NK-92 (cell line): ENCODE measurements around the gene CETN2.
A peak's percentile ranks its signal among the peaks of the same experiment; 100 is the strongest.
"Not testable (repeated sequence)": the region's sequence is repeated elsewhere in the genome, so short reads cannot be mapped to it uniquely, and the experiment has no call there.

Experiments used
- DNase-seq: peaks from one replicate; lab custom pipeline; 2025; ENCODE audit not compliant: unreplicated experiment; lab: John Stamatoyannopoulos, UW

The CETN2 gene

DNA sequence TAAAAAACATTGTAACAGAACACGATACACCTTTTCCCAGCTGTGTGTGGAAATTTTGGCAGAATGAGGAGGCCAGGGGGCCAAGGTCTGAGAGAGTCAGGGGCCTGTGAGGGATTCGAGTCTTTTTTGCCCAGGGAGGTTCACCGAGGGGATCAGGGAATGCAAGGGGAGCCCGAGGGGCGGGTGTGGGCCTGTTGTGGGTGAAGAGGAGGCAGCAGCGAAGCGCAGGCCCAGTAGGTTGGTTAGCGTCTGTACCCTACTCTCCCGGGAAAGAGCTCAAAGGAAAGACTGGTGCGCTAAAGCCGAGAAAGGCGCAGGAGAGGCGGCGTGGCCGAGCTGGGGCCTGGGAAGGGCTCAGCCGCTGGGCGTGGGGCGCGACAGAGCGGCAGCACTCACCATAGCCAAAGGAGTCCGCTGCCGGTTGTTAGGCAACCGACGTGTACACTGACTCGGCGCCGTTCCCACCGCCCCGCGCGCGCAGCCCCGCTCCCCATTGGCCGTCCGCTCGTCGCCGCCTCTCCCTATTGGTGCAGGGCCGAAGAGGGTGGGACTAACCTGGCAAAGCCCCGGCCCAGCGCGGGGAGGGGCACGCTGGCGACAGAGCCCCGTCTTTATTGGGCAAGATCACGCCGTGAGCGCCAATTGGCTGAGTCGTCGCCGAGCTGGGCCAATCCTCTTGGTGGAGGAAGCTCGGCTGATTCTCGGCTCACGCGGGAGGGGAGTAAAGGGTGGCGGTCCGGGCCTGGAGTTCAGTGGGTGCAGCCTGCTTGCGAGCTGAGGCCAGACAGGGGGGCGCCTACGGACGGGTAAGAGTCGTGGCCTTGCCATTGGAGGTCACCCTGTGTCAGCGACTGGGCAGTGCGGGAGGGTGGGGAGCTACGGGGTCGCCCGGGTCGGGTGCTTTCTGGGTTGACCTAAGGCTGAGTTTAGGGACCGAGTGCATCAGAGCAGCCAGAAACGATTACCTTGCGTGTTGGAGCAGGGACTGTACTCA, at the start of gene CETN2, which contains the start of gene NSDHL:
Gene CETN2, minus strand, starts transcription at position 446 of the 994 bp plus-strand sequence. Its CDS starts 47 bp downstream, at position 399.
Gene NSDHL, plus strand, starts transcription at position 752 of the 994 bp plus-strand sequence. CDS start 15,262 bp downstream, outside the sequence.
- DNase-seq, result peak; percentile 76

DNA sequence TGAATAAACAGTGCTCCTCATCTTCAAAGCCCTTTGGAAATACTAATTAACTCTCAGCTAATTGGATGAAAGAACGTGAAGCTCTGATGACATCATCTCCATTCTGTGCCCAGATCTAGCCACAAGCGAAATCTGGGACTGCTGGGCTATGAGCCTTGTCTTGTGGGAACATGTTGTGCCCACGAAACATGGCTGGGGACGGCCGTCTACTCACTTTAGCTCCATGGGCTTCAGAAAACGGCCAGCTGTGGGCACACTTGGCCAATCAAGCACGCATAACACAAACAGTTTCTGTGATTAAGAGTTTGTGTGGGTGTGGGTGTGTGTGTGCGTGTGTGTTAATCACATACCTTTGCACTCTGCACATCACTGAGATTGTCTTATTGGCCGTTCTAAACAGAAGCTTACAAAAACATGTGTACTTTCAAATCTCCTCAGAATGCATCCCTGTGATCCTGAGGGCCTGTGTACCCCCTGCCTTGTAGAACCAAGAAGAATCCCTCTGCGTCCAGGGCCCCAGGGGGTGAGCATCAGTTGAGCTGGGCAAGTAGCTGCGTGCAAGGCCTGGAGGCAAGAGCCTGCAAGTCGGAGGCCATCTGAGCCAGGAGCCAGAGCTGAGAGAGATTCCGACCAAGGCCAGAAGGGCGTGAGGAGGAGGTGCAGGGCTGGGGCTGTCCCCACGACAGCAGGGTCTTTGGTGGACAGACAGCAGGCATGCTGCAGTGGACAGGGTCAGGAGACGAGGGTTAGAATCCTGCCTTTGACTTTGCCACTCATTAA, 48.6 kb upstream of the CETN2 start:
- no peak for DNase-seq

GRCh38 chrX:152876931-152877840, 46.6 kb upstream of the CETN2 start:
- no peak for DNase-seq

GRCh38 chrX:152873361-152873760, 42.8 kb upstream of the CETN2 start:
- no peak for DNase-seq

DNA sequence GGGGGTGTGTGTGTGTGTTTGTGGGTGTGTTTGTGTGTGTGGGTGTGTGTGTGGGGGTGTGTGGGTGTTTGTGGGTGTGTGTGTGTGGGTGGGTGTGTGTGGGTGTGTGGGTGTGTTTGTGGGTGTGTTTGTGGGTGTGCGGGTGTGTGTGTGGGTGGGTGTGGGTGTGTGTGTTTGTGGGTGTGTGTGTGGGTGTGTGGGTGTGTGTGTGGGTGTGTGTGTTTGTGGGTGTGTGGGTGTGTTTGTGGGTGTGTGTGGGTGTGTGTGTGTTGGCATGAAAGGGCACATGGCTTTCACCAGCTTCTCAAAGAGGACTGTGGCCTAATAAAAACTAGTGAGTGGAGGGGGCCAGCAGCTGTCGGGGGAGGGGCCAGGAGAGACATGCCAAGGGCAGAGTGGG, 42.0 kb upstream of the CETN2 start:
- no peak for DNase-seq

- no peak for DNase-seq
Observed at GRCh38 chrX:152871260-152871659, 40.7 kb upstream of the CETN2 start.

DNA sequence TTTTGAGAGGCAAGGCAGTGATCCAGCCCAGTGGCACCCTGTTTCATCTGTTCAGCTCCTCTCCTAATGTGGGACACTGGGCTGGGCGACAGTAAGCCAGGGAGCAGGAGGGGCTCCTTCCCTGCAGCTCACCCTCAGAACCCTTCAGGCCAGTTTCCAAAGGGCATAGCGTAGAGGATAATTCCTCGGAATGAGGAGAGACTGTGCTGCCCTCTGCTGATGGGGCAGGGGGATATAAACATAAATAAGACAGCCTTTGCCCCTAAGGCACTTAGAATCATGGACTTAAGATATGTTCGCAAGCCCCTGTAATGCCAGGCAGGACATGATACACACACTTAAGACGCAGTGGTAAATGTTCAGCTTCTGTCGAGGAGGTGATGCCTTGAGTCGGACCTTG, 39.4 kb upstream of the CETN2 start:
- DNase-seq, result no peak

GRCh38 chrX:152866386-152866785, 35.8 kb upstream of the CETN2 start:
- no peak for DNase-seq

- DNase-seq, result no peak
Observed at GRCh38 chrX:152865232-152865920, 34.8 kb upstream of the CETN2 start.

- DNase-seq, result no peak
Observed at GRCh38 chrX:152861826-152862225, 31.3 kb upstream of the CETN2 start.

- no peak for DNase-seq
Observed at GRCh38 chrX:152861116-152861515, 30.6 kb upstream of the CETN2 start.

GRCh38 chrX:152853986-152854385, 23.4 kb upstream of the CETN2 start:
- no peak for DNase-seq

DNA sequence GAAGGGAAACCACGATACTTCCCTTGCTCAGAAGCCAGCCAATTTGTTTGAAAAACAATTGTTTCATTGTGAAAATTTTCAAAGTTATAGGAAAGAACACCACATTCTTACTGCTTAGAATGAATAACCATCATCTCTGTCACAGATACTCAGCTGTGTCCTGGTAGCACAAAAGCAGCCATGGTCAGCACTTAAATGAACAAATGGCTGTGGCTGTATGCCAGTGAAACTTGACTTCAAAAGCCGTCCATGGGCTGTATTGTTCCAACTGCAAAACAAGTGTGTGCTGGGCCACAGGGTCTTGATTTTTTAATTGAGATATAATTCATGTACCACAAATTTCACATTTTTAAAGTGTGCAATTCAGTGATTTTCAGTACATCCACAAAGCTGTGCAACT, 19.9 kb upstream of the CETN2 start:
- DNase-seq, result no peak

- no peak for DNase-seq
Observed at GRCh38 chrX:152847281-152847680, 16.7 kb upstream of the CETN2 start.

DNA sequence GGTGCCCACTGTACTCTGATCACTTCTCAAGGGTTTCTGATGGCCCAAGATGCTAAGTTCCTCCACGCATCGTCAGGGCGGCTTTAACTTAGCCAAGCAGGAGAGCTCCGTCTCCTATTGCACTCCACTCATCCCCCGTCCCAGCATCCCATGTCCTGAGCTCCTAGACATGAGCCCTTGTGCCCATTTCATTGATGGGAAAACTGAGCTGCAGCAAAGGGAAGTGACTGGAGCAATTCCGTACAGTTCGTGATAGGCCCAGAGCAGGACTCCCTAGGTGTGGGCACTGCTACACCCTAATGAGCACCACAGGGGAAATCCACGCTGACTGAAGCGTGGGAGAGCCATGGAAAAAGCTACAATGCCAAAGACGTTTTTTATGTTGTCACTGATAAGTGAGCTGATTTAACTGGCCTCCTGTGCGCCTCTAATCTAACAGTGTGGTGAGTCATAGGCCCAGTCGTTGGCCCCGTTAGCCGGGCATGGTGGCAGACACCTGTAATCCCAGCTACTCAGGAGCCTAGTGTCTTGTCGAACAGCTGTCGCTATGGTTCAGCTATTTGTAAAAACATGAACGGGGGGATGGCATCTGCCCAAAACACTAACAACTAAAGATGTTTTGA, 15.2 kb upstream of the CETN2 start:
- DNase-seq, result no peak

GRCh38 chrX:152844256-152844655, 13.7 kb upstream of the CETN2 start:
- no peak for DNase-seq

GRCh38 chrX:152843852-152844251, 13.3 kb upstream of the CETN2 start:
- DNase-seq, result no peak

DNA sequence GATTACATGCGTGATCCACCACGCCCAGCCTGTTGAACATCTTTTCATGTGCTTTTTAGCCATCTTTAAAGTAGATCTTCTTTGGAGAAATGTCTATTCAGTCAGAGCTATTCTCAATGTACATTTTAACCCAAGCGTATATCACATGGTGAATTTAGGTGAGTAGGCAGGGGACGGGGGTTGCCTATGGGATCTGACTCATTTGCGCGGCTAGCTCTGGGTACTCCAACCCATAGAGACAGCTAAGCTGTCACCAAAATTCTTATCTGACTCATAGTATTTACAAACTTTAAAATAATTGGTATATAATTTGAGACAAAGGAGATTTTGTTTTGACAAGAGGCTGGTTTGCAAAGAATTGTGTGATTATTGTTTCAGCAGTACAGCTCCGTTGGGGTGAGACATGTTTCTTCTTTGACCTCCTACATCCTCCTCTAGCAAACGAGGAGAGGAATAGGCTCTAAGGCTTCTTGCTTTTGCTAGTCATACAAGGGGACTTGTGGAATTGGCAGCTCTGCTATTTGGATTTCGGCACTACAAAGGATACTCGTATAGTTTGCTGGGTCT, 12.3 kb upstream of the CETN2 start:
- no peak for DNase-seq

DNA sequence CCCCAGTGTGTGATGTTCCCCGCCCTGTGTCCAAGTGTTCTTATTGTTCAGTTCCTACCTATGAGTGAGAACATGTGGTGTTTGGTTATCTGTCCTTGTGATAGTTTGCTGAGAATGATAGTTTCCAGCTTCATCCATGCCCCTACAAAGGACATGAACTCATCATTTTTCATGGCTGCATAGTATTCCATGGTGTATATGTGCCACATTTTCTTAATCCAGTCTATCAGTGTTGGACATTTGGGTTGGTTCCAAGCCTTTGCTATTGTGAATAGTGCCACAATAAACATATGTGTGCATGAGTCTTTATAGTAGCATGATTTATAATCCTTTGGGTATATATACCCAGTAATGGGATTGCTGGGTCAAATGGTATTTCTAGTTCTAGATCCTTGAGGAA, 4.9 kb upstream of the CETN2 start:
- DNase-seq, result not testable (repeated sequence)
